IMR-90 (cell line): Measurements from ENCODE around the gene RPH3AL. TPM values are rescaled to one million over a fixed set of nuclear protein-coding genes. Genes with fewer than 3 reads are reported as not detected.

ENCODE experiments used
- ATAC-seq: fragments of 200-7000 bp; cut with Tn5 transposase; 2 replicates; pipeline ENCODE4 v1.9.1; 2020; ENCODE audit warnings: low read depth, mild to moderate bottlenecking, moderate library complexity
- BruUV-seq: library from RNA; stranded (reverse); fragments of 400-500 nt; replicated peaks from 2 replicates; lab custom pipeline; 2021; lab: Mats Ljungman, UMichigan
- CTCF ChIA-PET: fragments of 300-600 bp; formaldehyde crosslinking; extraction: SDS; loops from one replicate; lab custom pipeline; 2021; ENCODE audit warnings: antibody characterized with exemption; lab: Yijun Ruan, JAX
- POLR2A ChIA-PET: fragments of 300-600 bp; sonication (Branson Sonifier 250); formaldehyde crosslinking; loops from one replicate; lab custom pipeline; 2022; ENCODE audit warnings: antibody characterized with exemption; ENCODE audit not compliant: unreplicated experiment; lab: Charles Lee
- DNase-seq: peaks from one replicate; pipeline ENCODE4 v3.0.0; 2013
- H2AFZ ChIP-seq: replicated peaks from 2 replicates; pipeline ENCODE3; 2013; ENCODE audit warnings: low read length, mild to moderate bottlenecking; ENCODE audit not compliant: poor library complexity
- H2AK5ac ChIP-seq: 2 replicates; pipeline ENCODE4 v1.6.1; 2013; ENCODE audit warnings: low read depth, low read length, inconsistent platforms
- H2AK9ac ChIP-seq: replicated peaks from 2 replicates; pipeline ENCODE3; 2013; ENCODE audit warnings: mild to moderate bottlenecking, low read depth, low read length, moderate library complexity; ENCODE audit not compliant: poor library complexity
- H2BK120ac ChIP-seq: 2 replicates; pipeline ENCODE4 v1.6.1; 2013; ENCODE audit warnings: low read depth, low read length, inconsistent platforms
- H2BK15ac ChIP-seq: 3 replicates; pipeline ENCODE4 v1.6.1; 2013; ENCODE audit warnings: low read depth, low read length, inconsistent platforms
- H2BK20ac ChIP-seq: 2 replicates; pipeline ENCODE4 v1.6.1; 2013; ENCODE audit warnings: low read depth, mild to moderate bottlenecking, inconsistent platforms, low read length, moderate library complexity
- H2BK5ac ChIP-seq: 2 replicates; pipeline ENCODE4 v1.6.1; 2013; ENCODE audit warnings: mild to moderate bottlenecking, low read depth, low read length, inconsistent platforms; ENCODE audit not compliant: poor library complexity, severe bottlenecking
- H3K14ac ChIP-seq: replicated peaks from 2 replicates; pipeline ENCODE4 v1.6.1; 2013; ENCODE audit warnings: low read depth, low read length, inconsistent platforms
- H3K18ac ChIP-seq: 2 replicates; pipeline ENCODE4 v1.6.1; 2013; ENCODE audit warnings: low read depth, low read length, control low read depth
- H3K23ac ChIP-seq: 2 replicates; pipeline ENCODE4 v1.6.1; 2013; ENCODE audit warnings: low read depth, low read length, inconsistent platforms
- H3K27ac ChIP-seq: 2 replicates; pipeline ENCODE4 v1.5.1; 2013; ENCODE audit warnings: mild to moderate bottlenecking, control low read depth, low read length; ENCODE audit not compliant: insufficient read depth
- H3K27me3 ChIP-seq: 2 replicates; pipeline ENCODE4 v1.6.1; 2013; ENCODE audit warnings: low read length; ENCODE audit not compliant: control insufficient read depth, insufficient read depth
- H3K36me3 ChIP-seq: 2 replicates; pipeline ENCODE4 v1.6.1; 2013; ENCODE audit warnings: low read length, mixed read lengths; ENCODE audit not compliant: control insufficient read depth, insufficient read depth
- H3K4ac ChIP-seq: 2 replicates; pipeline ENCODE4 v1.6.1; 2013; ENCODE audit warnings: low read depth, low read length, inconsistent platforms
- H3K4me1 ChIP-seq: 2 replicates; pipeline ENCODE4 v1.6.1; 2013; ENCODE audit warnings: low read length, mixed read lengths; ENCODE audit not compliant: control insufficient read depth, insufficient read depth
- H3K4me2 ChIP-seq: 2 replicates; pipeline ENCODE4 v1.6.1; 2013; ENCODE audit warnings: low read depth, mild to moderate bottlenecking, control low read depth, low read length, moderate library complexity
- H3K4me3 ChIP-seq: 2 replicates; pipeline ENCODE4 v1.5.1; 2013; ENCODE audit warnings: low read depth, mild to moderate bottlenecking, control low read depth, low read length, moderate library complexity; ENCODE audit not compliant: insufficient read depth
- H3K56ac ChIP-seq: 2 replicates; pipeline ENCODE4 v1.6.1; 2013; ENCODE audit warnings: low read length, inconsistent platforms; ENCODE audit not compliant: insufficient read depth; ENCODE audit errors: extremely low read depth
- H3K79me1 ChIP-seq, 2 experiments: 2 replicates each; pipeline ENCODE4 v1.6.1; 2013; ENCODE audit warnings: low read length in 2 of 2, inconsistent platforms in 1 of 2, low read depth in 1 of 2
- H3K9ac ChIP-seq: 2 replicates; pipeline ENCODE4 v1.6.1; 2013; ENCODE audit warnings: low read depth, low read length, control low read depth
- H3K9me1 ChIP-seq: 2 replicates; pipeline ENCODE4 v1.6.1; 2013; ENCODE audit warnings: low read length, inconsistent platforms; ENCODE audit not compliant: insufficient read depth
- H3K9me3 ChIP-seq: 2 replicates; pipeline ENCODE4 v1.6.1; 2013; ENCODE audit warnings: low read length; ENCODE audit not compliant: control insufficient read depth, insufficient read depth
- H4K20me1 ChIP-seq: 2 replicates; pipeline ENCODE4 v1.6.1; 2013; ENCODE audit warnings: low read length, inconsistent platforms; ENCODE audit not compliant: insufficient read depth
- H4K5ac ChIP-seq: 2 replicates; pipeline ENCODE4 v1.6.1; 2013; ENCODE audit warnings: mild to moderate bottlenecking, low read depth, low read length, control low read depth
- H4K8ac ChIP-seq, 2 experiments: 2 replicates each; pipeline ENCODE4 v1.6.1; 2013; ENCODE audit warnings: low read depth in 2 of 2, low read length in 2 of 2, control low read depth in 1 of 2, inconsistent platforms in 1 of 2
- H4K91ac ChIP-seq: 2 replicates; pipeline ENCODE4 v1.6.1; 2013; ENCODE audit warnings: low read depth, low read length, inconsistent platforms; ENCODE audit not compliant: insufficient read depth
- CEBPB ChIP-seq: IDR thresholded peaks from 2 replicates; pipeline ENCODE4 v1.6.1; 2012; ENCODE audit warnings: low read depth, low read length, improper control_type of control experiment
- CTCF ChIP-seq: conservative IDR thresholded peaks from 2 replicates; pipeline ENCODE4 v1.5.1; 2012; ENCODE audit warnings: mild to moderate bottlenecking, low read depth, low read length, improper control_type of control experiment
- FOS ChIP-seq: fragments of 150-350 bp; IDR thresholded peaks from 2 replicates; pipeline ENCODE4 v1.6.1; 2016; ENCODE audit warnings: low read depth, low read length
- MXI1 ChIP-seq: IDR thresholded peaks from 2 replicates; pipeline ENCODE4 v1.6.1; 2012; ENCODE audit warnings: low read depth, mild to moderate bottlenecking, low read length, moderate library complexity, borderline replicate concordance
- SMC3 ChIP-seq: fragments of 150-350 bp; IDR thresholded peaks from 2 replicates; pipeline ENCODE4 v1.6.1; 2016; ENCODE audit warnings: low read depth, mild to moderate bottlenecking, antibody characterized with exemption, low read length, moderate library complexity
- WGBS, 2 experiments: methylation state at CpG; one replicate each; pipeline versions ENCODE4 v1.1.5 to v1.1.7; 2013; ENCODE audit warnings: missing lambda C conversion rate in 2 of 2; ENCODE audit not compliant: insufficient read length in 1 of 2; ENCODE audit errors: extremely low coverage in 2 of 2; 5-methylcytosine and 5-hydroxymethylcytosine counted together
- dilution Hi-C: fragments of 300-500 bp; cut with HindIII; formaldehyde crosslinking; loops from one replicate; pipeline ENCODE4 v1.14.3; 2018; ENCODE audit warnings: low sequenced_read_pairs; ENCODE audit not compliant: unreplicated experiment
- in situ Hi-C: fragments of 300-500 bp; cut with MboI; formaldehyde crosslinking; loops from 3 replicates; pipeline ENCODE4 v1.14.3; 2019; ENCODE audit warnings: low sequenced_read_pairs, inconsistent platforms, mixed read lengths
- intact Hi-C: fragments of 100-400 bp; cut with micrococcal nuclease; formaldehyde crosslinking; loops from 2 replicates; pipeline ENCODE4 v1.10.0; 2022
- polyA plus RNA-seq, 3 experiments: library from polyadenylated mRNA; depleted of rRNA; stranded (reverse); fragments of >200 nt; gene quantifications; 2 replicates each; pipeline ENCODE4 v1.2.3, GENCODE V29; 2012; ENCODE audit warnings: low replicate concordance in 1 of 3
- total RNA-seq: library from RNA; depleted of rRNA; stranded (reverse); fragments of >200 nt; gene quantifications from 2 replicates; pipeline ENCODE4 v1.2.3, GENCODE V29; 2012
- TF ChIP-seq, protein P1 (sequence below): fragments of 150-350 bp; IDR thresholded peaks from 2 replicates; pipeline ENCODE4 v1.6.1; 2017; ENCODE audit warnings: mild to moderate bottlenecking, antibody characterized with exemption, low read length, low read depth

The RPH3AL gene
- total and polyA plus RNA-seq, 2 of the 4 experiments (the other 2 are of a cell fraction), result 1.8 to 2.5 TPM

DNA sequence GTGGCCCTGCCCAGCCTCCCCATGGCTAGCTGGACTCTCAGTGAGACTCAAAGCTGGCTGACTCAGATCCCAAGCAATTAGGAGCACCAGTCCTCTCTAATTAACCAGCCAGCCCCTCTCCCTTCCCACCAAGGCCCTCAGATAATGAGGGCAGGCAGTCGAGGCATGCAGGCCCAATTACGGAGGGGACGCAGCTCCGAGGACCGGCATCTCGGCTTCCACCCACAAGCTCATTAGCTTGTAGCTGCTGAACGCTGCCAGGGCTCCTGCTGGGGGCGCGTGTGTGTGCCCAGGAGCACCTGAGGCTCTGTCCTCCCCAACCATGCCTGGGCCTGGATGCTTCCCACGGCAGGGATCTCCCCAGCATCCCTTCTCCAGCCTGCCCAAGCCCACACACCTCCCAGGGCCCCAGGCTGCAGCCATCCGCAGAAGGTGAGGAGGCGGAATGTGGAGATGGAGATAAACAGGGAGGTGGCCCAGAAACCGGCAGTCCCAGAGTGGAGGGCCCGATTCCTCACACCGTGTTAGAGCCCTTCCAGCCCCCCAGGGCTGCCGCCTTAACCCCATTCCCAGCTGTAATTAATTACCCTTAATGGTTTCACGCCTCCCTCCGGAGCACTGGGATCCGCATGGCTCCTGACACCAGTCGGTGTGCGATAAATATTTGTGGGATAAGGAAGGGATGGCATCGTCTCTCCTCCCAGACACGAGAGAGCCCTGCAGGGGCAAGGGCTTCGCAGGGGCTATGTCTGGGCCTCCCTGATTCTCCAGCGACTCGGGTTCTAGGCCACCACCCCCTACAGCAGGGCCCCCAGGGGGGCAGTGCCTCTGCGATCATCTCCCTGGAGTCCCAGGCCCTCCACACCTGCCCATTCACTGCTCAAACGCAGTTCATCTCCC lies 42.2 kb downstream of the RPH3AL start:
- Histone ChIP-seq H3K27ac (no peak overlapping the region), H2AK5ac (no peak overlapping the region), H3K9me3 (peaks cover 6% of the 10 kb centered on the region; the same call in 1 of the 2 replicates), H2AK9ac (no peak overlapping the region), H3K4me2 (no peak overlapping the region), H3K9ac (no peak overlapping the region), H2BK5ac (no peak overlapping the region), H2BK120ac (no peak overlapping the region), H3K36me3 (no peaks in the 10 kb centered on the region), H3K9me1 (no peaks in the 10 kb centered on the region), H2BK15ac (no peak overlapping the region), H4K8ac (no peak overlapping the region), H3K4me1 (no peaks in the 10 kb centered on the region), H3K79me1 (no peaks in the 10 kb centered on the region), H2AFZ (no peak overlapping the region), H3K56ac (no peak overlapping the region), H3K23ac (no peak overlapping the region), H3K14ac (no peak overlapping the region), H3K27me3 (peaks cover 24% of the 10 kb centered on the region), H3K4me3 (no peak overlapping the region), H4K91ac (no peak overlapping the region), H4K20me1 (0 out of 2 replicates have a peak, but pooled peaks cover 3% of the 10 kb centered on the region), H4K5ac (no peak overlapping the region), H3K4ac (no peak overlapping the region), H3K18ac (no peak overlapping the region), H2BK20ac (no peak overlapping the region)
- in situ Hi-C loops (no loop called here), dilution Hi-C loops (no loop called here), intact Hi-C loops (no loop called here)
- ATAC-seq, result no peak
- ChIA-PET CTCF (no interaction called here), POLR2A (no interaction called here)
- no peak for DNase-seq
- WGBS, 2 experiments, result 59% methylated on average over 8 of the region's 28 CpGs; no CpG with 5 or more reads in 1 of the 2 experiments
- TF ChIP-seq CTCF, result no peak
- no peak for TF ChIP-seq MXI1
- TF ChIP-seq CEBPB, result no peak
- TF ChIP-seq SMC3, result no peak
- TF ChIP-seq, protein P1, sequence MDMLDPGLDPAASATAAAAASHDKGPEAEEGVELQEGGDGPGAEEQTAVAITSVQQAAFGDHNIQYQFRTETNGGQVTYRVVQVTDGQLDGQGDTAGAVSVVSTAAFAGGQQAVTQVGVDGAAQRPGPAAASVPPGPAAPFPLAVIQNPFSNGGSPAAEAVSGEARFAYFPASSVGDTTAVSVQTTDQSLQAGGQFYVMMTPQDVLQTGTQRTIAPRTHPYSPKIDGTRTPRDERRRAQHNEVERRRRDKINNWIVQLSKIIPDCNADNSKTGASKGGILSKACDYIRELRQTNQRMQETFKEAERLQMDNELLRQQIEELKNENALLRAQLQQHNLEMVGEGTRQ, result no peak
- no peak for TF ChIP-seq FOS
- BruUV-seq, result no TSS peak
